Activated naive CD8-positive, alpha-beta T cell treated with anti-CD3 and anti-CD28 coated beads for 36 hours (primary cell): ENCODE measurements around the gene SOX2. TPM values are rescaled to one million over a fixed set of nuclear protein-coding genes. Genes with fewer than 3 reads are reported as not detected.
"Not testable (repeated sequence)": the region's sequence is repeated elsewhere in the genome, so short reads cannot be mapped to it uniquely, and the experiment has no call there.

ENCODE experiments used
- DNase-seq: peaks from one replicate; pipeline ENCODE4 v3.0.0; 2021
- H3K27ac Mint-ChIP-seq: one replicate; pipeline ENCODE4 v1.8.0; 2022; ENCODE audit warnings: mild to moderate bottlenecking, moderate library complexity, mixed read lengths
- H3K27me3 Mint-ChIP-seq: one replicate; pipeline ENCODE4 v1.8.0; 2022; ENCODE audit warnings: mild to moderate bottlenecking, mixed read lengths
- H3K36me3 Mint-ChIP-seq: one replicate; pipeline ENCODE4 v1.8.0; 2021; ENCODE audit warnings: mild to moderate bottlenecking, mixed read lengths
- H3K4me1 Mint-ChIP-seq: one replicate; pipeline ENCODE4 v1.8.0; 2021; ENCODE audit warnings: mixed read lengths
- H3K4me3 Mint-ChIP-seq: one replicate; pipeline ENCODE4 v1.8.0; 2022; ENCODE audit warnings: mild to moderate bottlenecking, moderate library complexity, mixed read lengths
- H3K9me3 Mint-ChIP-seq: one replicate; pipeline ENCODE4 v1.8.0; 2022; ENCODE audit warnings: mixed read lengths
- total RNA-seq, 2 experiments: library from RNA; stranded (reverse); gene quantifications; one replicate each; pipeline ENCODE4 v1.2.3, GENCODE V29; 2021

SOX2 gene
- total RNA-seq, 2 experiments from 2014 or later = not detected

- Mint-ChIP-seq H3K27me3 (peaks cover 12% of the 10 kb centered on the region), H3K36me3 (no peaks in the 10 kb centered on the region), H3K4me1 (no peaks in the 10 kb centered on the region)
Measured at GRCh38 chr3:181755959-181756358, 44.2 kb downstream of the SOX2 start.

GRCh38 chr3:181756645-181757297 lies 45.0 kb downstream of the SOX2 start:
- H3K27ac Mint-ChIP-seq = no peak overlapping the region
- DNase-seq = no peak
- no peaks in the 10 kb centered on the region for H3K36me3 Mint-ChIP-seq
- H3K4me1 Mint-ChIP-seq = no peaks in the 10 kb centered on the region
- no peaks in the 10 kb centered on the region for H3K9me3 Mint-ChIP-seq
- H3K27me3 Mint-ChIP-seq = peaks cover 12% of the 10 kb centered on the region
- no peak overlapping the region for H3K4me3 Mint-ChIP-seq

More at GRCh38 chr3:181755959-181756358, 44.2 kb downstream of the SOX2 start:
- H3K9me3 Mint-ChIP-seq = no peaks in the 10 kb centered on the region
- no peak overlapping the region for H3K4me3 Mint-ChIP-seq
- no peak overlapping the region for H3K27ac Mint-ChIP-seq
- no peak for DNase-seq

GRCh38 chr3:181757694-181758306 lies 46.1 kb downstream of the SOX2 start:
- no peak for DNase-seq
- H3K4me3 Mint-ChIP-seq = no peak overlapping the region
- H3K27ac Mint-ChIP-seq = no peak overlapping the region
- H3K27me3 Mint-ChIP-seq = peaks cover 12% of the 10 kb centered on the region
- no peaks in the 10 kb centered on the region for H3K36me3 Mint-ChIP-seq
- H3K9me3 Mint-ChIP-seq = no peaks in the 10 kb centered on the region
- H3K4me1 Mint-ChIP-seq = no peaks in the 10 kb centered on the region

- peaks cover 3% of the 10 kb centered on the region for H3K27me3 Mint-ChIP-seq
- H3K36me3 Mint-ChIP-seq = no peaks in the 10 kb centered on the region
- H3K4me1 Mint-ChIP-seq = no peaks in the 10 kb centered on the region
- no peaks in the 10 kb centered on the region for H3K9me3 Mint-ChIP-seq
- DNase-seq = no peak
- H3K4me3 Mint-ChIP-seq = no peak overlapping the region
- no peak overlapping the region for H3K27ac Mint-ChIP-seq
Measured at GRCh38 chr3:181761906-181762305, 50.2 kb downstream of the SOX2 start.

GRCh38 chr3:181764033-181764432 lies 52.3 kb downstream of the SOX2 start:
- H3K4me3 Mint-ChIP-seq, H3K27ac Mint-ChIP-seq, DNase-seq, H3K9me3 Mint-ChIP-seq, H3K4me1 Mint-ChIP-seq, H3K36me3 Mint-ChIP-seq, H3K27me3 Mint-ChIP-seq: not testable (repeated sequence)
